HEK293 (cell line): ENCODE data around the gene ERBB4.

Experiments used
- CTCF ChIA-PET: fragments of 350-600 bp; formaldehyde crosslinking; extraction: SDS; loops from one replicate; lab custom pipeline; 2021; ENCODE audit warnings: antibody characterized with exemption; lab: Yijun Ruan, JAX
- POLR2A ChIA-PET: fragments of 300-600 bp; formaldehyde crosslinking; extraction: SDS; loops from one replicate; lab custom pipeline; 2020; ENCODE audit warnings: antibody characterized with exemption, inconsistent platforms; lab: Yijun Ruan, JAX
- H3K27ac ChIP-seq: fragments of 200-500 bp; sonication (Bioruptor generic); 2 replicates; pipeline ENCODE4 v1.5.1; 2014; ENCODE audit warnings: low read depth, low read length, control low read depth, inconsistent platforms; ENCODE audit errors: extremely low read depth
- H3K36me3 ChIP-seq, 2 experiments: fragments of 200-500 bp in 1 of 2; sonication (Bioruptor generic) in 1 of 2; 1 replicate in 1 of 2; 2 replicates in 1 of 2; pipeline ENCODE4 v1.5.1; 2014 to 2017; ENCODE audit warnings: inconsistent platforms in 2 of 2, low read length in 2 of 2; ENCODE audit not compliant: control insufficient read depth in 2 of 2, insufficient read depth in 1 of 2
- H3K4me1 ChIP-seq: fragments of 200-500 bp; sonication (Bioruptor generic); 2 replicates; pipeline ENCODE4 v1.5.1; 2014; ENCODE audit warnings: mild to moderate bottlenecking, low read length, inconsistent platforms; ENCODE audit not compliant: control insufficient read depth, insufficient read depth
- H3K4me3 ChIP-seq: 2 replicates; pipeline ENCODE4 v1.5.1; 2011; ENCODE audit warnings: low read depth, mild to moderate bottlenecking, control low read depth, low read length, moderate library complexity
- H3K9me3 ChIP-seq: fragments of 200-500 bp; sonication (Bioruptor generic); 2 replicates; pipeline ENCODE4 v1.5.1; 2014; ENCODE audit warnings: low read depth, low read length, inconsistent platforms; ENCODE audit not compliant: control insufficient read depth, insufficient read depth
- GLIS2 ChIP-seq: fragments of 450-650 bp; formaldehyde crosslinking; IDR thresholded peaks from 2 replicates; pipeline ENCODE4 v1.5.1; 2016; ENCODE audit warnings: missing biosample characterization, missing genetic modification characterization
- KLF9 ChIP-seq: fragments of 450-650 bp; formaldehyde crosslinking; IDR thresholded peaks from 2 replicates; pipeline ENCODE4 v1.5.1; 2016; ENCODE audit warnings: missing biosample characterization, missing genetic modification characterization, low read depth
- PATZ1 ChIP-seq: fragments of 450-650 bp; formaldehyde crosslinking; IDR thresholded peaks from 2 replicates; pipeline ENCODE4 v1.5.1; 2016; ENCODE audit warnings: missing biosample characterization, missing genetic modification characterization
- PRDM4 ChIP-seq: fragments of 450-650 bp; formaldehyde crosslinking; IDR thresholded peaks from 2 replicates; pipeline ENCODE4 v1.5.1; 2017; ENCODE audit warnings: missing biosample characterization, missing genetic modification characterization
- SCRT2 ChIP-seq: fragments of 450-650 bp; formaldehyde crosslinking; IDR thresholded peaks from 2 replicates; pipeline ENCODE4 v1.5.1; 2016; ENCODE audit warnings: missing biosample characterization, missing genetic modification characterization
- SP7 ChIP-seq: fragments of 450-650 bp; formaldehyde crosslinking; IDR thresholded peaks from 2 replicates; pipeline ENCODE4 v1.5.1; 2016; ENCODE audit warnings: missing biosample characterization, missing genetic modification characterization
- ZBTB48 ChIP-seq: fragments of 450-650 bp; formaldehyde crosslinking; IDR thresholded peaks from 2 replicates; pipeline ENCODE4 v1.5.1; 2016; ENCODE audit warnings: missing biosample characterization, missing genetic modification characterization
- ZBTB49 ChIP-seq: fragments of 450-650 bp; formaldehyde crosslinking; IDR thresholded peaks from 2 replicates; pipeline ENCODE4 v1.5.1; 2016; ENCODE audit warnings: missing biosample characterization, missing genetic modification characterization, low read depth
- ZBTB6 ChIP-seq: fragments of 450-650 bp; formaldehyde crosslinking; IDR thresholded peaks from 2 replicates; pipeline ENCODE4 v1.5.1; 2017; ENCODE audit warnings: missing biosample characterization, missing genetic modification characterization
- ZNF10 ChIP-seq: fragments of 450-650 bp; formaldehyde crosslinking; IDR thresholded peaks from 2 replicates; pipeline ENCODE4 v1.5.1; 2017; ENCODE audit warnings: missing biosample characterization, missing genetic modification characterization
- ZNF221 ChIP-seq: fragments of 450-650 bp; formaldehyde crosslinking; IDR thresholded peaks from 2 replicates; pipeline ENCODE4 v1.5.1; 2017; ENCODE audit warnings: missing biosample characterization, missing genetic modification characterization, borderline replicate concordance
- ZNF341 ChIP-seq: fragments of 450-650 bp; formaldehyde crosslinking; IDR thresholded peaks from 2 replicates; pipeline ENCODE4; 2016; ENCODE audit warnings: low read depth, missing biosample characterization, missing genetic modification characterization
- ZNF433 ChIP-seq: fragments of 450-650 bp; formaldehyde crosslinking; IDR thresholded peaks from 2 replicates; pipeline ENCODE4 v1.5.1; 2016; ENCODE audit warnings: missing biosample characterization, missing genetic modification characterization, low read depth
- ZNF510 ChIP-seq: fragments of 450-650 bp; formaldehyde crosslinking; IDR thresholded peaks from 2 replicates; pipeline ENCODE4 v1.5.1; 2018; ENCODE audit warnings: mild to moderate bottlenecking, missing genetic modification characterization, missing biosample characterization; ENCODE audit not compliant: insufficient replicate concordance
- ZNF654 ChIP-seq: fragments of 450-650 bp; formaldehyde crosslinking; IDR thresholded peaks from 2 replicates; pipeline ENCODE4 v1.5.1; 2016; ENCODE audit warnings: low read depth, missing biosample characterization, missing genetic modification characterization
- ZNF707 ChIP-seq: fragments of 450-650 bp; formaldehyde crosslinking; IDR thresholded peaks from 2 replicates; pipeline ENCODE4 v1.5.1; 2016; ENCODE audit warnings: missing biosample characterization, missing genetic modification characterization
- ZNF777 ChIP-seq: fragments of 450-650 bp; formaldehyde crosslinking; IDR thresholded peaks from 2 replicates; pipeline ENCODE4 v1.5.1; 2017; ENCODE audit warnings: missing biosample characterization, missing genetic modification characterization, borderline replicate concordance
- ZSCAN23 ChIP-seq: fragments of 450-650 bp; formaldehyde crosslinking; IDR thresholded peaks from 2 replicates; pipeline ENCODE4 v1.5.1; 2016; ENCODE audit warnings: missing biosample characterization, missing genetic modification characterization
- TF ChIP-seq, protein P1 (sequence below): fragments of 450-650 bp; formaldehyde crosslinking; IDR thresholded peaks from 2 replicates; pipeline ENCODE4 v1.5.1; 2017; ENCODE audit warnings: missing biosample characterization, missing genetic modification characterization

Gene ERBB4

GRCh38 chr2:211879323-211879722, 659.3 kb downstream of the ERBB4 start:
- no peak overlapping the region for H3K4me3 ChIP-seq
- TF ChIP-seq ZBTB6 (no peak), ZNF654 (peak; percentile 30), ZNF221 (tag by site-specific recombination) (no peak)
- no peaks in the 10 kb centered on the region for H3K9me3 ChIP-seq
- H3K36me3 ChIP-seq = no peaks in the 10 kb centered on the region
- H3K27ac ChIP-seq = no peak overlapping the region
- CTCF ChIA-PET = interaction anchor here (0.6 to 1.5 kb wide), 6 partner anchors 21 to 878 kb away, joined by 3 to 8 read pairs (median 4); no protein-coding TSS in a partner anchor
- POLR2A ChIA-PET = no interaction called here
- no peaks in the 10 kb centered on the region for H3K4me1 ChIP-seq

DNA sequence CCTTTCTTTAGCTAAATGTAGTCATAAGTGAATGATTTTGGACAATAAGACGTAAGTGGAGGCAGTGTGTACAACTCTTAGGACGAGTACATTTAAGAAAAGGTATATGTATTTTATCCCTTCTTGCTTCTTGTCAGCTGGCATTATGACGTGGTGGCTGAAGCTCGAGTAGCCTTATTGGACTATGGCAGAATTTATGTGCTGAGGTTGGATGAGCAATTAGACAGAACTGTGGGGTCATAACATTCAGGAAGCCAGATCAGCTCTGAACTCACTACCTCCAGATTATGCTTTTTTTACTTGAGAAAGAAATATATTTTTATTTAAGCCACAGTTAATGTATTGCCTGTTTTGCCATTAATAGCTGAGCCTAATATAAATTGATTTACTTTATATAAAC, 661.5 kb downstream of the ERBB4 start:
- no peak for TF ChIP-seq KLF9 (tag by site-specific recombination)
- TF ChIP-seq ZBTB49 (tag by site-specific recombination) = no peak
- TF ChIP-seq PATZ1 (tag by site-specific recombination) = no peak
- TF ChIP-seq PRDM4 (tag by site-specific recombination) = no peak
- TF ChIP-seq ZBTB48 (tag by site-specific recombination) = no peak
- TF ChIP-seq ZSCAN23 (tag by site-specific recombination) = no peak
- TF ChIP-seq, protein P1, sequence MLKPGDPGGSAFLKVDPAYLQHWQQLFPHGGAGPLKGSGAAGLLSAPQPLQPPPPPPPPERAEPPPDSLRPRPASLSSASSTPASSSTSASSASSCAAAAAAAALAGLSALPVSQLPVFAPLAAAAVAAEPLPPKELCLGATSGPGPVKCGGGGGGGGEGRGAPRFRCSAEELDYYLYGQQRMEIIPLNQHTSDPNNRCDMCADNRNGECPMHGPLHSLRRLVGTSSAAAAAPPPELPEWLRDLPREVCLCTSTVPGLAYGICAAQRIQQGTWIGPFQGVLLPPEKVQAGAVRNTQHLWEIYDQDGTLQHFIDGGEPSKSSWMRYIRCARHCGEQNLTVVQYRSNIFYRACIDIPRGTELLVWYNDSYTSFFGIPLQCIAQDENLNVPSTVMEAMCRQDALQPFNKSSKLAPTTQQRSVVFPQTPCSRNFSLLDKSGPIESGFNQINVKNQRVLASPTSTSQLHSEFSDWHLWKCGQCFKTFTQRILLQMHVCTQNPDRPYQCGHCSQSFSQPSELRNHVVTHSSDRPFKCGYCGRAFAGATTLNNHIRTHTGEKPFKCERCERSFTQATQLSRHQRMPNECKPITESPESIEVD (tag by site-specific recombination) = no peak
- TF ChIP-seq ZNF433 = no peak
- no peak for TF ChIP-seq ZNF10
- no peak for TF ChIP-seq ZNF777 (tag by site-specific recombination)
- no peak for TF ChIP-seq SP7 (tag by site-specific recombination)
- no peak for TF ChIP-seq ZNF341 (tag by site-specific recombination)
- TF ChIP-seq ZNF510 (tag by site-specific recombination) = no peak
- TF ChIP-seq ZNF707 = no peak
- no peak for TF ChIP-seq SCRT2 (tag by site-specific recombination)
- TF ChIP-seq GLIS2 (tag by site-specific recombination) = no peak
- H3K9me3 ChIP-seq = no peaks in the 10 kb centered on the region
- H3K27ac ChIP-seq = no peak overlapping the region
- H3K4me1 ChIP-seq = no peaks in the 10 kb centered on the region
- ChIA-PET POLR2A (no interaction called here), CTCF (interaction anchor here (0.5 kb wide), 1 partner anchor 664 kb away, joined by 3 read pairs; no protein-coding TSS in a partner anchor)
- H3K4me3 ChIP-seq = no peak overlapping the region
- no peaks in the 10 kb centered on the region for H3K36me3 ChIP-seq
